Dedifferentiated amniotic fluid mesenchymal stem cell (primary cell): ENCODE data around the gene SOBP.

Source experiments
- DNase-seq: peaks from one replicate; pipeline ENCODE4 v3.0.0-alpha.2; 2016; ENCODE audit errors: extremely low spot score

The SOBP gene

DNA sequence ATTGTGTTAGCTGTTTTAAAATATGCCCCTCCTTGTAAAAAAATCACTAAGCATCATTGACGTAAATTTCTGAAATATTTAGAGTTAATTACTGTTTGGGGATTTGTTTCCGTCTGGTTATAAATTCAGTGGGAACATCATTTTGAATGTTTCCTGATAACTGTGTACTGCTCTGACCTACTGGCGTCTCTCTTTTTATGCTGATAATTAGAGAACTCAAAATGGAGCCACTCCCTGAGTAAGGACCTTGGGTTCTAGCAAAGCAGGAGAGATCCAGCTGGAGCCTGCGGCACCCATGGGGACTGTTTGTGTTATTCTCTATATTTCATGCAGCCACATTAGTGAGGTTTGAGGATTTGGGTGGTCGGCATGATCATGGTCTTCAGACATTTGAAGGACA, 124.9 kb downstream of the SOBP start:
- DNase-seq: no peak

DNA sequence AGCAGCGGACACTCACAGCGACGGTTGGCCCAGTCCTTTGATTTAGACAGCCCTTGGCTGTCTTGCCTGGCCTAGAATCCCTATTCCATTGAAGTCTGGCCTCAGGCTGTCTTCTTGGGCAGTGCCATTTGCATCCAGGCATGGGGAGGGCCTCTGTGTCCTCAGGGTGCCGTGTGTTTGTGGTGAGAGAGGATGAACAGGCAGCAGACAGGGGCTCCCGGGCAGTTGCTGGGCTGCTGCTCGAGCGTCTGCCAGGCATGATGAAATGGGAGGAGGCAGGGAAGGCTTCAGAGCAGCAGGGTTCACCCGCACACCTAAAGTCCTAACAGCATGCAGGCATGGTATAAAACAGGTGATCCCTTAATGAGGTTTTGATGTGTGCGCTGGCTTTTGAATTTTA, 126.9 kb downstream of the SOBP start:
- DNase-seq: no peak

DNA sequence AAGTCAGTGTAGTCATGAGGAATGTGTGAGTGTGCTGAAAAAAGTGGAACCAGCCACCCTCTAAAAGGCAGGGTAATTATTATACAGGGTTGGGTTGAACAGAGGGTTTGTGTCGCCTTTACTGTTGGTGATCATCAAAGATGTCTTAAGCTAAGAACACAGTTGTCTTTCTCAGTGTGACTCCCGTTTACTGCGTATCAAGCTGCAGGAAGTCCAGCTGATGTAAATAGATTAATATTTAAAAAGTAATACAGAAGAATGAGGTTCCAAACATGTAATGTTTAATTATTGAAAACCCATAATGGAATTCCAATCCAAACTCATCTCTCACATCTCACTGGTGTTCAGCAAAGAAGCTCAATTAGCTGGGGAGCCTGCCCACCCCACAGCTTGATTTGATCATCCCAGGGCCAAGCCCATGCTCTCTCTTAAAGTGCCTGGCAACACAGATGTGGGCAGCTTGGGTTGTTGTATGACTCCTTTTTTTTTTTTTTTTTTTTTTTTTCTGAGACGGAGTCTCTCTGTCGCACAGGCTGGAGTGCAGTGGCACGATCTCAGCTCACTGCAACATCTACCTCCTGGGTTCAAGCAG, 127.5 kb downstream of the SOBP start:
- DNase-seq: no peak

DNA sequence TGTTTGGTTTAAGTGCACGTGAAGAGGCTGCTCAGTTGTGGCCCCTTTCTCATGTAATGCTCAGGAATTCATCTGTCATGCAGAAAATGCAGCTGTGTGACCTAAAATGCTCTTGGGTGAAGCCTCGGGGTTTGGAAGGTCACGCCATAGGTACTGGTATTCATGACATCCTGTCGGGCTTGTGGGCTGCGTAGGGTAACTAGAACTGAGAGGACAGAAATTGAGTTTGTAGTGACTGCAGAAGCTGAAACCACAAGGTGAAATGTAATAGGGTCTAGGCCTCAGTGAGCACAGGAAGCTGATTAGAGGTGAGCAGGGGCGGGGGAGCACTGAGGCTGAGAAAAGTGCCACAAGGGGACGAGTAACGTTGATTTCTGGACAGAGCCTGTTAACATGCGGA, 128.8 kb downstream of the SOBP start:
- no peak for DNase-seq

DNA sequence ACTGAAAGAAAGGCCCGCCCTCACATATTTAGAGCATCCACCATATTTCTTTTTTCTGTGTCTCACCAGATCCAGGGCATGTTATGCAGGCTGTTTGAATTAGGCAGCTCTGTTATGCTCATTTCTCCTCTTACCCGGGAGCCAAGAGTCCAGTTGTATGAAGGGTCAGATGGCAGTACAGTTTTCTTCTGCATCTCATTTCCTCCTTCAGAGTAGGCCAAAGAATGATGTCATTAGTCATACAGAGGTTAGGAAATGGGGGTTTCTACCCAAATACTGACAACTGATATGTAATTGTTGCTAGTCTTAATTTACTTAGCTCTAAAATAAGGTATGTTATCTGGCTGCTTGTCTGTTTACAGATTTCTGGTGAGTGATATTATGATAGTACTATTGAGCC, 130.8 kb downstream of the SOBP start:
- DNase-seq: no peak

DNA sequence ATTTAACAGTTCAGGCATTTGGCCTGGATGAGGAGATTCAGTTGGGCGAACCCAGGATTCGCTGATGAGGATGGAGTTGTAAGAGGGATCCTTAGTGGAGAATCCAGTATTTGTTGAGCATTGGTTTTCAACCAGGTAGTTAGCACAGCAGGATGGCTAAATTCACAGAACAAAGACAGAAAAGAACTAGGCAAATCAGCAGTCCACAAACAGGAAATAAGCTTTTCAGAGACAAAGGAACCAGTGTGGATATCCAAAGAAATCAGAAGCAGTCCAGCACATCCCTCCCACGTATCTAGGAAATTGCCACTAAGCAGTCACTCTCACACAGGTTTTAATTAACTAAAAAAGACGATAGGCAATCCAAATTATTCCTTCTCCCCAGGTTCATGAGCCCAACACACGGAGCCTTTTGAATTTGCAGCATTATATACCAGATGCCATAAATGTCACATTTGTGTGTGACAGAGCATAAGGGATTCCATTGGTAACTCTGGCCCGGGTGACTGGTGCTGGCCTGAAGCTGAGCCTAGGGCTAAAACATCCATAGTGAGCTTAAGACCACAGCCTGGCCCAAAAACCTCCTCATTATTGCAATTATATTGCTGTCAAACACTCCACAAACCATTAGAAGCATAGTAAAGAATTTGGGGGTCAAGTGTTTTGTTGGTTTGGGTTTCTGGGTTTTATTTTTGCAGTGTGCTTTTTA, 131.5 kb downstream of the SOBP start:
- no peak for DNase-seq

DNA sequence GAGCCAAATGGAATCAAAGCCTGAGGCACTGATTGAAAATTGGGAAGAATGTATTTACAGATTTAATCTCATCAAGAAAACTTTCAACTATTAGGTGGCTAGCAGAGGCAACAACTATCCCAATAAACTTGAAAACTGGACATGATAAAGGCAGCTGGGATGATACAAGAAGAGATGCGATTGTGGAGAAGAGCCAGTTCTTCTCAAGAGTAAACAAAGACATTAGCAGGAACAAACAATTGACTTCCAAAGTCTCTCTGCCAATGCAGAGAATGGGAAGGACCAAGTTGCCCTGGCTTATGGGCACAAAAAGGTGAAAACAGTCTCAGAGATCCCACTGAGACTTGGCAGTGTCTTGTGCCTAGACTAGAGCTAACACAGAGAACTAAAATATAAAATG, 132.4 kb downstream of the SOBP start:
- no peak for DNase-seq

DNA sequence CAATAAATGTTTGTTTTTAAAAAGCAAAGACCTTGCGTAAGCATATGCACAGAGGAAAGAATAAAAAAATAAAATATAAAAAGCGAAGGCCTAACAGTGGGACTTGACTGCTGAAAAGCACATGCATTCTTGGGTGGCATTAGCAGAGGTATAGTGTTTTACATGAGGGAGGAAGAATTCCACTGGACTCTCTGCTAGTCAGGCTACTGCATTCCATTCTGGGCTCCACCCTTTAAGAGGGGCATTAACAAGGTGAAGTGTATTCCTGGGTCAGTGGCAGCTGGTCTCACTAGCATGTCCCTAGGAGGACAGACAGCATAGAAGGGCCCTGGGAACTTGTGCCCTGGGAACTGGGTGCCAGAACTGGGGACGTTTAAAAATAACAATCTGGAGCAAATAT, 134.1 kb downstream of the SOBP start:
- no peak for DNase-seq

DNA sequence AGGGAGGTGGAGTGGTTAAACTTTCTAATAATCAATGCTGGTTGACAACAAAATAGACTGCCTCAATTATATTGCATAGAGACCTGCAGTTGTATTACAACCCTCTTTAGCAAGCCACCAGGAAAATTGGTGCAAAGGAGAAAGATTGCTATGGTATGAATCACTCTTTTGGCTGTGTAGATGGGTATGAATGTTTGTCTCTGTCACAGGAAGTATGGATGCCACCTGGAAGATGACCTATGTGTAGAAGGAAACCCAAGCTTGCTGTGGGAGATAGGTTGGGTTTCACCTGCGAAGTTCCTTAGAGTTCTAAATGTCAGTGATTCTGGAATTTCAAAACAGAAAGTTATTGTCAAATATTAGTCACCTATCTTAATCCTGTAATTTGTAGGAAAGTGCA, 134.6 kb downstream of the SOBP start:
- no peak for DNase-seq

DNA sequence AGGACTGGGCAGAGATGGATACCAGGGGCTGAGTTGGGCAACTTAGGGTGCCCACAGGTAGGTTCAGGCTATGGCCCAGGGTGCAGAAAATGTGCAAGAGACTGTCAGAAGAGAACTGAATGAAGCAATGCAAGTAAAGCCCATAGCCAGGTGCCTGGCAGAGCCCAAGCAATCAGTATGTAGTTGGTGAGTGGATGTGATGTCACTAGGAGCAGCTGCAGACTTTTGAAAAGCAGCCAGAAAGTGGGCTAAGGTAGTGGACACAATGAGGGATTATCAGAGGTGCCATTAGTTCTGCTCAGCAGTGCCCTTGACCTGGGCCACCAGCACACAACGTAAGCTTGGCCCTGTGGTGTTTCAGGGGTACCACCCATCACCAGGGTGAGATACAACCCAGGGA, 135.3 kb downstream of the SOBP start:
- DNase-seq: no peak

DNA sequence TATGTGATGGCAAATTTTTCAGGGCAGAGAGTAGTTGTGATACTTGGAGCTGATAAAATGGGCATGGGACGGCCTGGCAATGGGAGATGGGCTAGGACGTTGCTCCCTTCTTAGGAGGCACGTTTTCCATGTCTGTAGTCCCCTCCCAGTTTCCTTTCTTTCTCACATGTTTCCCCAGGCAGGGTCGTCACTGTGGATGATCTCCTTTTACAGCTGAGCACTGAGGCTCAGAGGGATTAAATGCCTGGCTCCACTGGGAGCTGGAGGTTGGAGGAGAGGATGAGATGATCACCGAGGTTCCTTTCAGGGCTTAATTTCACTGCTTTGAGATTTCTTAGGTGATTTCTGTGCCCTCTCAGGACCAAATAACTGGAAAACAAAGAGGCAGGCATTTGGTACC, 136.7 kb downstream of the SOBP start:
- DNase-seq: no peak

DNA sequence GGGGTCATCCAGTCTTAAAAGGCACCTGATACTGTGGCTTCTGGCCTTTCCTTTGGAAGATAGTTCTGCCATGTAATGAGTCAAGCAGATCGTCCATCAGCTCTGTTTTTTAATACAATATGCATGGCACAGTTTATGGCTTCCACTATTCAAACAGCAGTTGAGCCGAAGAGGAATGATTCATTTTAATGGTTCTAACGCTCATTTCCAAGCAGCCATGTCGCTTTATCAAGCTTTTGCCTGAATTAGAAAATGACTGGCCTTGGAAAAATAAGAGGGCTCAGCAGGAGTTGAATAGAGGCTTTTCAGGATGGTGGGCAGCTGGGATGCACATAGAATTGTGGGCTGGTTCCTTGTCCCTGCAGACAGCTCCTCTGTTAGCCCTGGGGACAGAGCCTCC, 138.1 kb downstream of the SOBP start:
- DNase-seq: no peak

DNA sequence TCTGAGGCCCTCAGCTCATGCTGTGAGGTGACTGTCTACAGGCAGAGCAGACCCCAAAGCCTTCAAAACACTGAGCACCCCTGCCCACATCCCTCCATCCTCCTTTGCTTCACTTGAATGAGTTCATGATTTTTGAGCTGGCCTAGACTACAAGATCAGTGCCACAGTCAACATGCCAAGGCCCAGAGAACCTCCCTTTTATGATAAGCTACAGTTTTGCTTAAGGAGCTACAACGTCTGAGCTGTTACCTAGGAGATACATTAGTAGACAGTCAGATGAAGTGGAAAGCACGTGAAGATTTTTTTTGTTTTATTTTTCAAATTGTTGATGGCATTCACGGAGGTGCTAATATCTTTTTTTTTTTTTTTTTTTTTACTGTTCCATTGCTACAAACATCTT, 139.0 kb downstream of the SOBP start:
- DNase-seq: no peak

DNA sequence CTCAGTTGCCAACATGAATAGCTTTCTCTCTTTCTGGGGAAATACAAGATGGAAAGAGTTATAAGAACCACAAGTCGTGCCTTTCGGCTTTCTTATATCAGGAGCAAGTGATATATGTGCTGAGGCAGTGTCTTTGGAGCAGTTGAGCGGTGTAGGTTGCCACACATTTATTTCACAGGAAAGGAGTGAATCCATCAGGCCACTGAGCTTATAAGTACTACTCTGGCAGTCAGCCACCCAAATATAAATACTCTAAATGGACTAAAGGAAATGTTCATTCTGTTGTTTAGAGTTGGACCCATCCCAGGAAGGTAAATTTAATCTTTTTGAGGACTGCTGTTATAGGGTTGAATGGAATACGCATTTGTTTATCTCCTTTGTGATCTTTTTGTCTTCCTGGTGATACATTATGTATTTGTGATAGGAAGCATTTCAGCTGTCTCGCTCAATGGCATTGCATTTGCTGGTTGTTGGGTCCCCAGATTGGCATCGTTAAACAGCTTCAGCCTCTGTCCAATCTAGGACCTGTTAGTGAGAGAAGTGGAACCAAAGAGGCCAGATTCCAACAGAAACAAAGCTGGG, 139.7 kb downstream of the SOBP start:
- no peak for DNase-seq

DNA sequence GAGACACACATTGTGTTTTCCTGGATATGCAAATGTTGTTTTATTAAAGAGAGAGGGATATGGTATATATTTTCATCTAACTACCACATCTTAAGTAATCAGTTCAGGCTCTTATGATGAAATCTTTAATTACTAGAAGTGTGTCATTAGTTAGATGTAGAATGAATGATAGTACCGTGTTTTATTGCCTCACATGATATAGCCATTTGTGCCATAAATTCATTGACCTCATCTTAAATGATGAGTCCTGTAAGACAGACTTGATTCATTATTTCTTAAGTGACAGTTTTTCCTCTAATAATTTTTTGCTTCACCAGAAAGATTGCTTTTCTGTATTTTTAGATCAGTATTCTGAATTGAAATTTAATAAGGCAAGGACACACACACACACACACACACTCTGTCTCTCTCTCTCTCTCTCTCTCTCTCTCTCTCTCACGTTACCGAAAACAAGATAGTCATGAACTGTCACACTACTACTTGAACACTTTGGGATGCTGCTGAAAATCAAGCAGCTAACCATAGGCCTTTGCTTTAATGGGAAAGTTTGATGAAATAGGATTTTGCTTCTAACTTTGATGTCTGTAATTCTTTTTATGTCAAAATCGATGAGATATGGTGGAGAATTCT, 140.5 kb downstream of the SOBP start:
- no peak for DNase-seq

DNA sequence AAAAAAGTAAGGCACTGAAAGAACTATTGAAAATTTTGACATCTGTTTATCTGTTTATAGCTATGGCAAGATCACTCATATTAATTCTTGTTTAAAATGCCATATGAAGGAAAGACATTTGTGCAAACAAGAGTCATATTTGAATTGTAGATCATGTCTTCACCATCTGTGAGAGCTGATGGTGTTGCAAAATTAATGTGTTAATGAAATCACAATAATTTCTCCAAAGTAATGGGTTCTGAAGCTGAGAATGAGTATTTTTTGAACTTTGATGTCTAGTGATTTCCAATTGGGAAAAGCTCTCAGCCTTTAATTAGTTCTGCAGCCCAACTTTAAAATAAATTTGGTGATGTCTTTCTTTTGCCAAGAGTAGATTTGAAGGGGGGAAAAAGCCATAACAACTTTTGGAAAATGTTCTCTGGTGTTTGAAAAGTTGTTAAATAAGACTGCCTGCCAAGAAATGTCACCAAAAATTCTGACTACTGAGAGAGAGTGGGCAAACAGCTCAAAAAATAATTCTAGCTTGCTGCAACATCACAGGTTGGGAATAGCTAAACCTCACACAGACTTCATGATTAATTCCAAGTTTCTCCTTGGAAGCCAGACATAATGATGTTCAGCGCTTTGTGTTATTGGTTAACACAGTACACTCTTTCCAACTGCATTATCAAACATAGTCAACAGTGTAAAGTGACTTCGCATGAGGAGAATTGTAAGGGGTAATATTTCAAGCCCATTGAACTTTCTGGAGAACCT, 142.6 kb downstream of the SOBP start:
- DNase-seq: no peak

DNA sequence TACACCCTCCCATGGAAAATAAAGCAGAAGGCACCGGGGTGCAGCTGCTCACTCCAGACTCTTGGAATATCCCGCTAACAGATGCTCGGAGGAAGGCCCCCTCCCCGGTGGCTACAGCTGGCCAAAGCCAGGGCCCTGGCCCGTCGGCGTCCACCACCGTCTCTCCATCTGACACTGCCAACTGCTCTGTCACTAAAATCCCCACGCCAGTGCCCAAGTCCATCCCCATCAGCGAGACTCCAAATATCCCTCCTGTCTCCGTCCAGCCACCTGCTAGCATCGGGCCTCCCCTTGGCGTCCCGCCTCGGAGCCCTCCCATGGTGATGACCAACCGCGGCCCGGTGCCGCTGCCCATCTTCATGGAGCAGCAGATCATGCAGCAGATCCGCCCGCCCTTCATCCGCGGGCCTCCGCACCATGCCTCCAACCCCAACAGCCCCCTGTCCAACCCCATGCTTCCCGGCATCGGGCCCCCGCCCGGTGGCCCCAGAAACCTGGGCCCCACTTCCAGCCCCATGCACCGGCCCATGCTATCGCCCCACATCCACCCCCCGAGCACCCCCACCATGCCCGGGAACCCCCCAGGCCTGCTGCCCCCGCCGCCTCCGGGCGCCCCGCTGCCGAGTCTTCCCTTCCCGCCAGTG, 143.9 kb downstream of the SOBP start:
- DNase-seq: no peak

DNA sequence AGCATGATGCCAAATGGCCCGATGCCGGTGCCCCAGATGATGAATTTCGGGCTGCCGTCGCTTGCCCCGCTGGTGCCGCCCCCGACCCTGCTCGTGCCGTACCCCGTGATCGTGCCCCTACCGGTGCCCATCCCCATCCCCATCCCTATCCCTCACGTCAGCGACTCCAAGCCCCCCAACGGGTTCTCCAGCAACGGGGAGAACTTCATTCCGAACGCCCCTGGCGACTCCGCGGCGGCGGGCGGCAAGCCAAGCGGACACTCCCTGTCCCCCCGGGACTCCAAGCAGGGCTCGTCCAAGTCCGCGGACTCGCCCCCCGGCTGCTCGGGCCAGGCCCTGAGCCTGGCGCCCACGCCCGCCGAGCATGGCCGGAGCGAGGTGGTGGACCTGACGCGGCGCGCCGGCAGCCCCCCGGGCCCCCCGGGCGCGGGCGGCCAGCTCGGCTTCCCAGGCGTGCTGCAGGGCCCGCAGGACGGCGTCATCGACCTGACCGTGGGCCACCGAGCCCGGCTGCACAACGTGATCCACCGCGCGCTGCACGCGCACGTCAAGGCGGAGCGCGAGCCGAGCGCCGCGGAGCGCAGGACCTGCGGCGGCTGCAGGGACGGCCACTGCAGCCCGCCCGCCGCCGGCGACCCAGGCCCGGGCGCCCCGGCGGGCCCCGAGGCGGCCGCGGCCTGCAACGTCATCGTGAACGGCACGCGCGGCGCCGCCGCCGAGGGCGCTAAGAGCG, 144.6 kb downstream of the SOBP start:
- DNase-seq: no peak

DNA sequence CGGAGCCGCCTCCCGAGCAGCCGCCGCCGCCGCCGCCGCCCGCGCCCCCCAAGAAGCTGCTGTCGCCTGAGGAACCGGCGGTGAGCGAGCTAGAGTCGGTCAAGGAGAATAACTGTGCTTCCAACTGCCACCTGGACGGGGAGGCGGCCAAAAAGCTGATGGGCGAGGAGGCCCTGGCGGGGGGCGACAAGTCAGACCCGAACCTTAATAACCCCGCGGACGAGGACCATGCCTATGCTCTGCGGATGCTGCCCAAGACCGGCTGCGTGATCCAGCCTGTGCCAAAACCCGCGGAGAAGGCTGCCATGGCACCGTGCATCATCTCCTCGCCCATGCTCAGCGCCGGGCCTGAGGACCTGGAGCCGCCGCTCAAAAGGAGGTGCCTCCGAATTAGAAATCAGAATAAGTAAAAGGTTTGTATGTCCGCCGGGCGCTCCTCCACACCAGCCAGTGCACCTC, 145.2 kb downstream of the SOBP start:
- no peak for DNase-seq

DNA sequence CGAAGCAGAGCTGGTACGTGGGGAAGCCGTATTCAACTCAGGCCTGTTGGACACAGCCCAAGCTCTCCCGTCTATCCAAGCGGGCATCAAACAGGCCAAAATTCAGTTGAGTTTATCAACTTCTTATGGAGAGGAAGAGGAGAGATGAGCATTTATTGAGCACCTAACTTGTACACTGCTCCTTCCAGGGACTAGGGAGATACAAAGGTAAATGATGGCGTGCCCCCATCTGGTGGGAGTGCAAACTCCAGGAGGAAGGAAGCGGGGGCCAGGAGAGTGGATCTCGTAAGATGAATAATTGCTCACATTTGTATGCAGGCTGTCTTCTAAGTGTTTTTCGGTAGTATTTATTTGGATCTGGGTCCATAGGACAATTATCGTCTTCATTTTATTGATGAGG, 146.6 kb downstream of the SOBP start:
- no peak for DNase-seq
